Neural cell (in vitro differentiated cells): ENCODE results near the gene TBX18. TPM values are rescaled to one million over a fixed set of nuclear protein-coding genes. Genes with fewer than 3 reads are reported as not detected.

Source experiments
- H2AFZ ChIP-seq: fragments of 200-600, 300-800 bp; sonication (generic), shearing (Covaris generic); 2 replicates; pipeline ENCODE4 v1.6.0; 2014; ENCODE audit warnings: low read depth, mild to moderate bottlenecking, antibody characterized with exemption, low read length, moderate library complexity
- H3F3A ChIP-seq: fragments of 200-600 bp; shearing (Covaris generic); 2 replicates; pipeline ENCODE4 v1.6.1; 2016; ENCODE audit warnings: mild to moderate bottlenecking, moderate library complexity, mixed read lengths, antibody characterized with exemption, low read length; ENCODE audit not compliant: insufficient read depth, poor library complexity, severe bottlenecking
- H3K27ac ChIP-seq: fragments of 200-600, 300-800 bp; sonication (generic), shearing (Covaris generic); 2 replicates; pipeline ENCODE4 v1.5.1; 2014; ENCODE audit warnings: mild to moderate bottlenecking, low read length, moderate library complexity
- H3K27me3 ChIP-seq: fragments of 300-800, 200-600 bp; sonication (generic), shearing (Covaris generic); 2 replicates; pipeline ENCODE4 v1.6.0; 2014; ENCODE audit warnings: mild to moderate bottlenecking, low read depth, low read length, moderate library complexity; ENCODE audit not compliant: insufficient read depth
- H3K36me3 ChIP-seq: fragments of 300-800, 200-600 bp; sonication (generic), shearing (Covaris generic); 2 replicates; pipeline ENCODE4 v1.5.1; 2014; ENCODE audit warnings: mild to moderate bottlenecking, antibody characterized with exemption, low read length, moderate library complexity; ENCODE audit not compliant: insufficient read depth
- H3K4me2 ChIP-seq: fragments of 300-800, 200-600 bp; sonication (generic), shearing (Covaris generic); 2 replicates; pipeline ENCODE4 v1.6.0; 2014; ENCODE audit warnings: mild to moderate bottlenecking, low read length
- H3K4me3 ChIP-seq: fragments of 300-800, 200-600 bp; sonication (generic), shearing (Covaris generic); 2 replicates; pipeline ENCODE4 v1.5.1; 2014; ENCODE audit warnings: mild to moderate bottlenecking, low read length, moderate library complexity
- H3K79me2 ChIP-seq: fragments of 200-600 bp; shearing (Covaris generic); replicated peaks from 2 replicates; pipeline ENCODE4 v1.6.0; 2014; ENCODE audit warnings: mild to moderate bottlenecking, low read length, moderate library complexity; ENCODE audit not compliant: insufficient read depth
- H3K9ac ChIP-seq: fragments of 300-800, 200-600 bp; sonication (generic), shearing (Covaris generic); 2 replicates; pipeline ENCODE4 v1.6.1; 2016; ENCODE audit warnings: mild to moderate bottlenecking, low read length, mixed read lengths
- H3K9me2 ChIP-seq: fragments of 200-600 bp; shearing (Covaris generic); 2 replicates; pipeline ENCODE4 v1.6.1; 2016; ENCODE audit warnings: mild to moderate bottlenecking, low read length, mixed read lengths; ENCODE audit not compliant: insufficient read depth
- H3K9me3 ChIP-seq: fragments of 200-600, 300-800 bp; sonication (generic), shearing (Covaris generic); 2 replicates; pipeline ENCODE4 v1.6.1; 2016; ENCODE audit warnings: mild to moderate bottlenecking, mixed run types, low read length, moderate library complexity, mixed read lengths
- H4K20me1 ChIP-seq: fragments of 200-600 bp; shearing (Covaris generic); 2 replicates; pipeline ENCODE4 v1.6.1; 2016; ENCODE audit warnings: mild to moderate bottlenecking, mixed run types; ENCODE audit not compliant: insufficient read depth
- EP300 ChIP-seq: fragments of 450-650 bp; conservative IDR thresholded peaks from 2 replicates; pipeline ENCODE4 v1.6.1; 2014; ENCODE audit warnings: antibody characterized with exemption, mild to moderate bottlenecking, moderate library complexity; ENCODE audit not compliant: poor library complexity, severe bottlenecking
- EZH2 ChIP-seq: fragments of 200-600, 300-800 bp; shearing (Covaris generic), sonication (generic); IDR thresholded peaks from 2 replicates; pipeline ENCODE4 v1.6.1; 2014; ENCODE audit warnings: antibody characterized with exemption, low read length, borderline replicate concordance, mild to moderate bottlenecking; ENCODE audit not compliant: insufficient read depth, poor library complexity, severe bottlenecking
- MXI1 ChIP-seq: fragments of 450-650 bp; conservative IDR thresholded peaks from 2 replicates; pipeline ENCODE4 v1.6.1; 2014; ENCODE audit warnings: antibody characterized with exemption, mild to moderate bottlenecking; ENCODE audit not compliant: poor library complexity, severe bottlenecking
- POLR2AphosphoS5 ChIP-seq: IDR thresholded peaks from 2 replicates; pipeline ENCODE4 v1.6.1; 2012
- RAD21 ChIP-seq: fragments of 450-650 bp; conservative IDR thresholded peaks from 2 replicates; pipeline ENCODE4 v1.6.1; 2014; ENCODE audit warnings: antibody characterized with exemption, mild to moderate bottlenecking, moderate library complexity
- SMC3 ChIP-seq: fragments of 450-650 bp; conservative IDR thresholded peaks from 2 replicates; pipeline ENCODE4 v1.6.1; 2014; ENCODE audit warnings: antibody characterized with exemption, mild to moderate bottlenecking, moderate library complexity; ENCODE audit not compliant: poor library complexity
- TAF1 ChIP-seq: IDR thresholded peaks from 2 replicates; pipeline ENCODE4 v1.6.1; 2012; ENCODE audit warnings: low read depth
- polyA plus RNA-seq: library from polyadenylated mRNA; depleted of rRNA; stranded (reverse); fragments of >200 nt; gene quantifications from 2 replicates; pipeline ENCODE4 v1.2.3, GENCODE V29; 2014
- TF ChIP-seq, protein P1 (sequence below): IDR thresholded peaks from 2 replicates; pipeline ENCODE4 v1.6.1; 2012; ENCODE audit warnings: borderline replicate concordance
- TF ChIP-seq, protein P2 (sequence below): fragments of 450-650 bp; IDR thresholded peaks from 2 replicates; pipeline ENCODE4 v1.5.1; 2014; ENCODE audit warnings: antibody characterized with exemption, mild to moderate bottlenecking, moderate library complexity; ENCODE audit not compliant: poor library complexity, severe bottlenecking

Gene TBX18
- polyA plus RNA-seq, 1 donor from 2014 or later: not detected

GRCh38 chr6:84779917-84780316 is 15.5 kb upstream of the TBX18 start:
- no peaks in the 10 kb centered on the region for H4K20me1 ChIP-seq
- H2AFZ ChIP-seq: no peak overlapping the region
- TF ChIP-seq EZH2 (no peak), POLR2AphosphoS5 (no peak)
- H3K27ac ChIP-seq: no peak overlapping the region
- H3K4me3 ChIP-seq: no peak overlapping the region
- H3F3A ChIP-seq: no peaks in the 10 kb centered on the region
- H3K79me2 ChIP-seq: no peaks in the 10 kb centered on the region
- no peak overlapping the region for H3K4me2 ChIP-seq
- no peaks in the 10 kb centered on the region for H3K9me3 ChIP-seq
- no peak overlapping the region for H3K9ac ChIP-seq
- no peaks in the 10 kb centered on the region for H3K36me3 ChIP-seq
- peaks cover 44% of the 10 kb centered on the region for H3K27me3 ChIP-seq
- no peaks in the 10 kb centered on the region for H3K9me2 ChIP-seq

- H3K4me3 ChIP-seq: no peak overlapping the region
- no peaks in the 10 kb centered on the region for H3K9me2 ChIP-seq
- peaks cover 50% of the 10 kb centered on the region for H3K27me3 ChIP-seq
- no peaks in the 10 kb centered on the region for H3K9me3 ChIP-seq
- no peak overlapping the region for H3K4me2 ChIP-seq
- no peak overlapping the region for H2AFZ ChIP-seq
- H3K36me3 ChIP-seq: no peaks in the 10 kb centered on the region
- TF ChIP-seq EP300 (no peak), MXI1 (no peak), TAF1 (no peak), SMC3 (no peak), RAD21 (no peak), EZH2 (no peak), POLR2AphosphoS5 (no peak)
- TF ChIP-seq, protein P1, sequence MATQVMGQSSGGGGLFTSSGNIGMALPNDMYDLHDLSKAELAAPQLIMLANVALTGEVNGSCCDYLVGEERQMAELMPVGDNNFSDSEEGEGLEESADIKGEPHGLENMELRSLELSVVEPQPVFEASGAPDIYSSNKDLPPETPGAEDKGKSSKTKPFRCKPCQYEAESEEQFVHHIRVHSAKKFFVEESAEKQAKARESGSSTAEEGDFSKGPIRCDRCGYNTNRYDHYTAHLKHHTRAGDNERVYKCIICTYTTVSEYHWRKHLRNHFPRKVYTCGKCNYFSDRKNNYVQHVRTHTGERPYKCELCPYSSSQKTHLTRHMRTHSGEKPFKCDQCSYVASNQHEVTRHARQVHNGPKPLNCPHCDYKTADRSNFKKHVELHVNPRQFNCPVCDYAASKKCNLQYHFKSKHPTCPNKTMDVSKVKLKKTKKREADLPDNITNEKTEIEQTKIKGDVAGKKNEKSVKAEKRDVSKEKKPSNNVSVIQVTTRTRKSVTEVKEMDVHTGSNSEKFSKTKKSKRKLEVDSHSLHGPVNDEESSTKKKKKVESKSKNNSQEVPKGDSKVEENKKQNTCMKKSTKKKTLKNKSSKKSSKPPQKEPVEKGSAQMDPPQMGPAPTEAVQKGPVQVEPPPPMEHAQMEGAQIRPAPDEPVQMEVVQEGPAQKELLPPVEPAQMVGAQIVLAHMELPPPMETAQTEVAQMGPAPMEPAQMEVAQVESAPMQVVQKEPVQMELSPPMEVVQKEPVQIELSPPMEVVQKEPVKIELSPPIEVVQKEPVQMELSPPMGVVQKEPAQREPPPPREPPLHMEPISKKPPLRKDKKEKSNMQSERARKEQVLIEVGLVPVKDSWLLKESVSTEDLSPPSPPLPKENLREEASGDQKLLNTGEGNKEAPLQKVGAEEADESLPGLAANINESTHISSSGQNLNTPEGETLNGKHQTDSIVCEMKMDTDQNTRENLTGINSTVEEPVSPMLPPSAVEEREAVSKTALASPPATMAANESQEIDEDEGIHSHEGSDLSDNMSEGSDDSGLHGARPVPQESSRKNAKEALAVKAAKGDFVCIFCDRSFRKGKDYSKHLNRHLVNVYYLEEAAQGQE: no peak
- TF ChIP-seq, protein P2, sequence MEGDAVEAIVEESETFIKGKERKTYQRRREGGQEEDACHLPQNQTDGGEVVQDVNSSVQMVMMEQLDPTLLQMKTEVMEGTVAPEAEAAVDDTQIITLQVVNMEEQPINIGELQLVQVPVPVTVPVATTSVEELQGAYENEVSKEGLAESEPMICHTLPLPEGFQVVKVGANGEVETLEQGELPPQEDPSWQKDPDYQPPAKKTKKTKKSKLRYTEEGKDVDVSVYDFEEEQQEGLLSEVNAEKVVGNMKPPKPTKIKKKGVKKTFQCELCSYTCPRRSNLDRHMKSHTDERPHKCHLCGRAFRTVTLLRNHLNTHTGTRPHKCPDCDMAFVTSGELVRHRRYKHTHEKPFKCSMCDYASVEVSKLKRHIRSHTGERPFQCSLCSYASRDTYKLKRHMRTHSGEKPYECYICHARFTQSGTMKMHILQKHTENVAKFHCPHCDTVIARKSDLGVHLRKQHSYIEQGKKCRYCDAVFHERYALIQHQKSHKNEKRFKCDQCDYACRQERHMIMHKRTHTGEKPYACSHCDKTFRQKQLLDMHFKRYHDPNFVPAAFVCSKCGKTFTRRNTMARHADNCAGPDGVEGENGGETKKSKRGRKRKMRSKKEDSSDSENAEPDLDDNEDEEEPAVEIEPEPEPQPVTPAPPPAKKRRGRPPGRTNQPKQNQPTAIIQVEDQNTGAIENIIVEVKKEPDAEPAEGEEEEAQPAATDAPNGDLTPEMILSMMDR: no peak
- no peaks in the 10 kb centered on the region for H3F3A ChIP-seq
- no peak overlapping the region for H3K27ac ChIP-seq
- no peak overlapping the region for H3K9ac ChIP-seq
- no peaks in the 10 kb centered on the region for H4K20me1 ChIP-seq
- no peaks in the 10 kb centered on the region for H3K79me2 ChIP-seq
Measured at GRCh38 chr6:84779380-84779779, 15.0 kb upstream of the TBX18 start.

DNA sequence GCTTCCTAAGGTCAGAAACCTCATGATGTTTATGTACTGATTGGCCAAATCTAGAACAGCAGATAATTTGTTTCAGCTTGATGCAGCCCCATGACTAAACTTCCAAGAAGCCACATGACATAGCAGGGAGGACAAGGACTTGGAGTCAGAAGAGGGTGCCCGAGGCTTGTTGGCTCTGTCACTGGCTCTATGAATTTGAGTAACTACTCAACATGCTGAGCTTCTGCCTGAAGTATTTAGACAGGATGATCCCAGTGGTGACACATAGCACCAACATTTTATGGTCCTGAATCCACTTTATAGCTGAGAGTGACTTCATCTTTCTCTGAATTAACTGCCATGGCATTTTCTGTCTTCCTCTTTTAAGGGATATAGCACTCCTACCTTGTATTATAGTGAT is 13.5 kb upstream of the TBX18 start:
- H3K4me3 ChIP-seq: no peak overlapping the region
- H3K36me3 ChIP-seq: no peaks in the 10 kb centered on the region
- H3K9ac ChIP-seq: no peak overlapping the region
- H3K9me2 ChIP-seq: no peaks in the 10 kb centered on the region
- H3K27ac ChIP-seq: no peak overlapping the region
- H2AFZ ChIP-seq: no peak overlapping the region
- H3K9me3 ChIP-seq: no peaks in the 10 kb centered on the region
- no peak overlapping the region for H3K4me2 ChIP-seq
- TF ChIP-seq EP300: no peak
- H3F3A ChIP-seq: no peaks in the 10 kb centered on the region
- peaks cover 64% of the 10 kb centered on the region for H3K27me3 ChIP-seq
- H3K79me2 ChIP-seq: no peaks in the 10 kb centered on the region
- H4K20me1 ChIP-seq: no peaks in the 10 kb centered on the region
